ENCODE data around the gene PRKAR2B.

PRKAR2B gene

DNA sequence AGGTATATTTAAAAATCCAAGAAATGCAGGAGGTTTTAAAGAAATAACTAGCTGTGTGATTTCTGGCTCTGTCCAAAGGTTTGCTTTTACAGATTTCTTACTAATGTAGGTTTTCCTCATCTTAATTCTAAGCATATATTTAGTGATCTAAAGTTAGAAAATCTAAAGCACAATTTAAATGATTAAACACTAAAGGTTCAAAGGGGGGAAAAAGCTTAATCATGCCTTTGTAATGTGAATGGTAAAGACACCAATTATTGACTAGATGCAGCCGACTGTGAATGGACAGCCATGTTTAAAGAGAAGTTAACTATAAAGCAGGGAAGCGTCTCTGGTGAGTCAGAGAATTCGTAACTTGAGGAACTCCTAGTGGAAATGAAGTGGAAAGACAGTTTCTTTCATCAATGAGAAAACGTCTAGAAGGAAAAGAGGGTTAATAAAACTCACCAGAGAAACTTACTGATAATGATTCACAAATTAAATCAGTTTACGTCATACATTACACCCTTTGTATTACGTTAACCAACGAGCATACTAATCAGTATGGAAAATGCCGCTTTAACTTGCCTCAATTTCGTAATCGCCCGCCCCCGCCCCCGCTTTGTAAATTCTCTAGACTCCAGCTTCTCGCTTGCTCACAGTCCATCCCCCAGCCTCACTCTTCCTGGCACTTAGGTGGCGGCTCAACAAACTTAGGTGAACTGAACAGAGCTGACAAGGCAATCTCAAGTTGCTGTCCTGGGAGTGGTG lies 123.2 kb downstream of the PRKAR2B start:
- peak overlapping the region; percentile 79 for H3K4me3 ChIP-seq (ENCODE audit: low read depth, low read length)
- no peak for TF ChIP-seq POLR2A (IDR thresholded peaks at IDR 0.05; ENCODE audit: extremely low read depth, insufficient read length)
- TF ChIP-seq, protein P1, sequence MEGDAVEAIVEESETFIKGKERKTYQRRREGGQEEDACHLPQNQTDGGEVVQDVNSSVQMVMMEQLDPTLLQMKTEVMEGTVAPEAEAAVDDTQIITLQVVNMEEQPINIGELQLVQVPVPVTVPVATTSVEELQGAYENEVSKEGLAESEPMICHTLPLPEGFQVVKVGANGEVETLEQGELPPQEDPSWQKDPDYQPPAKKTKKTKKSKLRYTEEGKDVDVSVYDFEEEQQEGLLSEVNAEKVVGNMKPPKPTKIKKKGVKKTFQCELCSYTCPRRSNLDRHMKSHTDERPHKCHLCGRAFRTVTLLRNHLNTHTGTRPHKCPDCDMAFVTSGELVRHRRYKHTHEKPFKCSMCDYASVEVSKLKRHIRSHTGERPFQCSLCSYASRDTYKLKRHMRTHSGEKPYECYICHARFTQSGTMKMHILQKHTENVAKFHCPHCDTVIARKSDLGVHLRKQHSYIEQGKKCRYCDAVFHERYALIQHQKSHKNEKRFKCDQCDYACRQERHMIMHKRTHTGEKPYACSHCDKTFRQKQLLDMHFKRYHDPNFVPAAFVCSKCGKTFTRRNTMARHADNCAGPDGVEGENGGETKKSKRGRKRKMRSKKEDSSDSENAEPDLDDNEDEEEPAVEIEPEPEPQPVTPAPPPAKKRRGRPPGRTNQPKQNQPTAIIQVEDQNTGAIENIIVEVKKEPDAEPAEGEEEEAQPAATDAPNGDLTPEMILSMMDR (IDR thresholded peaks at IDR 0.05; ENCODE audit: low read depth, low read length) = peak; percentile 34
- TF ChIP-seq, protein P2, sequence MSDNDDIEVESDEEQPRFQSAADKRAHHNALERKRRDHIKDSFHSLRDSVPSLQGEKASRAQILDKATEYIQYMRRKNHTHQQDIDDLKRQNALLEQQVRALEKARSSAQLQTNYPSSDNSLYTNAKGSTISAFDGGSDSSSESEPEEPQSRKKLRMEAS (IDR thresholded peaks at IDR 0.05; ENCODE audit: low read depth, low read length) = 0 out of 2 replicates have a peak, but pooled peaks have one; percentile 11
- TF ChIP-seq MYC (IDR thresholded peaks at IDR 0.05; ENCODE audit: low read depth, low read length) = 0 out of 2 replicates have a peak, but pooled peaks have one; percentile 19
- DNase-seq (ENCODE audit: low read depth) = peak; percentile 84

DNA sequence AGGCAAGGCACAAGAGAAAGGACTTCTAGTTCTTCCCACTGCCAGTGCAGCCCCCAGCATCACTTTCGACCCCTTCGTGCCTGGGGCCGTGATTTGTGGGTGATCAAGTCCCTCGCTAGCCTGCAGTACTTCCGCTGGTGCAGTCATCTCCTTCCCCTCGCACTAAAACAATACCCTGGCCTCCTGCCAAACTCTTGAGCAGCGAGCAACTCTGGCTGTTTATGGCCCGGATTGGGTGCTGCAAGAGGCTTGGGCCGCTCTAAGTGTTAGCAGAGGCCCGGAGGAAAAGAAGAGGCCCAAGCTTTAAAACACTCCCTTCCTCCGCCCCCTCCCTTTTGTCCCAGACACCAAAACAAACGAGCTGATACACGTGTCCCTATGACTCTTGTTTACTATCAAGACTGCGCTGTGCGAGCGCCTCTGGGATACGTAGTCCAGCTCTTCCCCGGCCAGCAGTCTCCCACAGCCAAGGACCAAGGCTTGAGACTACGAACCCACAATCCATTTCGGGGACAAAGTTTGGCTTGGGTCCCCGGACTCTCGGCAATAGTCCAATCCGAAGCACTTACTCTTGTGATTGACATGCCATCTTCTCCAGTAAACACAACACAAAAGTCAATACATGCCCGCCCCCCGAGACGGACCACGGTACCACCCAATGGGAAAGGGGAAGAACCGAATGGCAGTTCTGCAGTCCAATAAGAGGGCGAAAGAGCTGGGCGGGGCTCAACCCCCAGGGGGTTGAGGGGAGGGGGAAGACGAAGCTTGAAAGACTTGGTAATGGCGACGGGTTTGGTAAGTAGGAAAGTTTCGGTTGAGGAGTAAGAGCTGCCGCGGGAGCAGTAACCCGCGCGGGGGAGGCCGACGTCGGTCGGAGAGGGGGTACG lies 124.0 kb downstream of the PRKAR2B start, which contains the start of gene HBP1:
Gene HBP1, plus strand, starts transcription at position 771 of the 887 bp plus-strand sequence. CDS start 10,891 bp downstream, outside the sequence.
- DNase-seq (ENCODE audit: low read depth) = peak; percentile 100
- TF ChIP-seq, protein P2 (IDR thresholded peaks at IDR 0.05; ENCODE audit: low read depth, low read length) = peak; percentile 99
- TF ChIP-seq, protein P1 (IDR thresholded peaks at IDR 0.05; ENCODE audit: low read depth, low read length) = no peak
- TF ChIP-seq MYC (IDR thresholded peaks at IDR 0.05; ENCODE audit: low read depth, low read length) (peak; percentile 84), POLR2A (IDR thresholded peaks at IDR 0.05; ENCODE audit: extremely low read depth, insufficient read length) (peak; percentile 44)
- peak within 1 kb of the TSS; percentile 85 for H3K4me3 ChIP-seq (ENCODE audit: low read depth, low read length)

DNA sequence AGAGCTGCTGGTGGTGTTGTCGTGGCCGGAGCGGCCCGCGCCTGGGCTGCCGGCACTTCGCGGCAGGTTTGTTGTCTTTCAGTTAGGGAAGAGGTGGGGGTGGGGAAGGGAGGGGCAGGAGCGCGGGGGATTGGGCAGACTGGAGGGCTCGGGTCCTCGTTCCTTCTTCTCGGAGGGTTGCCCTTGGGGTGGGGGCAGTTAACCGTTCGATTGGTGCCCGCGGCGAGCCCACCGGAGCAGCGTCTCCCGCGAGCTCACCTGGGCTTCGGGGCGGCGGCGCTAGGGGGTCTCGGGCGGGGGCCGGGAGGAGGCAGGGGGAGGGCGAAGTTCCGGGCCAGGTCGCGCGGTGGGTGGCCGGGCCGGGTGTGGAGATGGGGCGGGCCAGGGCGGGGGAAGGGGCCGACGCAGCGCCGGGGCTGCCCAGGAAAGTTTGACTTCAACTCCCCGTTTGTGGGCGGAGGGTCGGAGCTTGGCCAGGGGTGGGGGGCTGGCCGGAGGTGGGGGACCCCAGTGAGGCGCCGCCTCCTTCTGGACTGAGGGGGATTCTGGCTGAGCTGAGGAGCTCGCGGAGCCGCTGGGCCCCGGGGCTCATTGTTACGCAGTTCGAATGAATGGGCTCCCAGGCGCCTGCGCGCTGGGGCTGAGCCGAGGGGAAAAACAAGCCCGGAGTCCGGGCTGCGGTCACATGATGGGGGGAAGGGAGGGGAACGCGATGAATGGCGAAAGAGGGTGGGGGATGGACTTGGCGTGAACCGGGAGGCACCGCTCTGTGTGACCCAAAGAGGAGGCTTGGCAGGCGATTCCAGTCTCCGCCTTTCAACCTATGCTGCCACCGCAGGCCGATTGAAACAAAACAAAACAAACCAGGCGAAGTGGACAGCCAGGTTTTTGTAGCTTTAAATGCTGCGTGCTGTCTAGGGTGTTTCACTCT lies 124.9 kb downstream of the PRKAR2B start:
- DNase-seq (ENCODE audit: low read depth) = peak; percentile 99
- H3K4me3 ChIP-seq (ENCODE audit: low read depth, low read length) = peak overlapping the region; percentile 85
- TF ChIP-seq, protein P1 (IDR thresholded peaks at IDR 0.05; ENCODE audit: low read depth, low read length) = no peak
- TF ChIP-seq POLR2A (IDR thresholded peaks at IDR 0.05; ENCODE audit: extremely low read depth, insufficient read length) = peak; percentile 75
- TF ChIP-seq, protein P2 (IDR thresholded peaks at IDR 0.05; ENCODE audit: low read depth, low read length) = peak; percentile 94
- peak; percentile 90 for TF ChIP-seq MYC (IDR thresholded peaks at IDR 0.05; ENCODE audit: low read depth, low read length)

DNA sequence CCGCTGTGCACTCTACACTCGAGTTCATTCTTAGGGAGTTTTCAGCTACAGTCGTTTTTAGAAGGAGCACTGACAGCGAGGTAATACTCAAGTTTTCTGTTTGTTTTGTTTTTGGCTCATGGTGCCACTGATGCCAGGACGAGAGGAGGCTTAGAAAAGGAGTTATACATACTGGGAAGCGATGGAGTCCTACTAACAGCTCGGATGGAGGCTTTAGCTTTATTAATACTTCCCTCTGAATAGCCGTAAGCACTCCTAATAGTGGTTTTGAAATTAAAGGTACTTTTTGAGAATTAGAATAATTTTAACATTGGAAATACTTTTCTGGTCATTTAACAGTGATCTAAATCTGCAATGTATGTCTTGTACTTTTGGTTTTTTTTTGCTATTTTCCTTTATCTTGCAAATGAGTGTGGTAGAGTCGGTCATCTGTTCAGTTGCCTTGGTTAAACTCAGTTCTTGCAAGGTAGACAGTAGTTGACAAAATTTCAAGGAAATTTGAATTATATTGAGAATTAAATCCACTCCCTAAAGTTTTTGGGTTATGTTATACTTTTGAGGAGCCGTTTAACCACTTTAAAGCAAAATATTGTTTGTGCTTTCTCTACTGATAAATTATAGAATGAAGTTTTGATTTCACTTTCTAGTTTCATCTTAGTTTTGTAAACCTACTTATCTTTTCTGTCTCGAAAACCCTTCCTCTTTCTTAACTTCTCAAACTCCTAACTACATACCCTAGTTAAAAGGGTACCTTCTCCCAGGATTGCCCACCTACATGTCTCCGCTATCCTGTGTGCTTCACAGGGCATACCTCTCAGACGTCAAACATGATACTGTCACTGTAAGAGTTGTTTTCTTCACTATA lies 125.8 kb downstream of the PRKAR2B start:
- peak; percentile 24 for DNase-seq (ENCODE audit: low read depth)
- TF ChIP-seq POLR2A (IDR thresholded peaks at IDR 0.05; ENCODE audit: extremely low read depth, insufficient read length) = no peak
- TF ChIP-seq, protein P1 (IDR thresholded peaks at IDR 0.05; ENCODE audit: low read depth, low read length) = no peak
- TF ChIP-seq, protein P2 (IDR thresholded peaks at IDR 0.05; ENCODE audit: low read depth, low read length) = no peak
- TF ChIP-seq MYC (IDR thresholded peaks at IDR 0.05; ENCODE audit: low read depth, low read length) = no peak
- peak overlapping the region; percentile 85 for H3K4me3 ChIP-seq (ENCODE audit: low read depth, low read length)

All from NB4 (cell line).